K562 (cell line): ENCODE results near the gene GPR26. TPM values are rescaled to one million over a fixed set of nuclear protein-coding genes. Genes with fewer than 3 reads are reported as not detected.

Experiments used
- ATAC-seq: fragments of 200-7000 bp; cut with Tn5 transposase; 3 replicates; pipeline ENCODE4 v1.9.1; 2020; ENCODE audit warnings: moderate library complexity
- BruUV-seq: library from RNA; stranded (reverse); fragments of 400-500 nt; replicated peaks from 2 replicates; lab custom pipeline; 2021; lab: Mats Ljungman, UMichigan
- CTCF ChIA-PET: fragments of 300-600 bp; formaldehyde crosslinking; extraction: SDS; loops from one replicate; lab custom pipeline; 2021; ENCODE audit warnings: low intra/inter-chr PET ratio; lab: Yijun Ruan, JAX
- POLR2A ChIA-PET: fragments of 300-600, 350-650 bp; sonication (Branson Sonifier 250); formaldehyde crosslinking; extraction: SDS; loops from one replicate; lab custom pipeline; 2021; ENCODE audit warnings: antibody characterized with exemption, inconsistent platforms; lab: Yijun Ruan, JAX
- DNase-seq, 4 experiments: peaks; one replicate each; pipeline versions ENCODE4 v3.0.0 to v3.0.0-alpha.2; 2011 to 2018; ENCODE audit warnings: low spot score in 3 of 4, mixed read lengths in 3 of 4; ENCODE audit errors: extremely low read depth in 1 of 4
- FAIRE-seq: peaks from 2 replicates; lab custom pipeline; 2011; peaks lifted over from hg19 to GRCh38; lab: Jason Lieb, UNC
- H2AFZ ChIP-seq: 2 replicates; pipeline ENCODE4 v1.6.0; 2011; ENCODE audit warnings: low read depth, low read length, control low read depth, inconsistent platforms
- H3K27ac ChIP-seq: fragments of 200-600 bp; 3 replicates; pipeline ENCODE4 v1.8.0; 2011; ENCODE audit warnings: low read depth, mild to moderate bottlenecking, control low read depth, inconsistent platforms, low read length, moderate library complexity, mixed read lengths; ENCODE audit errors: extremely low read depth
- H3K27me3 ChIP-seq, 2 experiments: fragments of 300-600 bp in 1 of 2; 2 replicates in 1 of 2; 3 replicates in 1 of 2; pipeline versions ENCODE4 v1.6.0 to v1.8.0; 2011; ENCODE audit warnings: inconsistent platforms in 2 of 2, low read length in 2 of 2, mild to moderate bottlenecking in 1 of 2, mixed read lengths in 1 of 2, moderate library complexity in 1 of 2; ENCODE audit not compliant: control insufficient read depth in 2 of 2, insufficient read depth in 2 of 2
- H3K36me3 ChIP-seq: fragments of 300-600 bp; 3 replicates; pipeline ENCODE4 v1.8.0; 2011; ENCODE audit warnings: mild to moderate bottlenecking, low read length, inconsistent platforms; ENCODE audit not compliant: control insufficient read depth, insufficient read depth
- H3K4me1 ChIP-seq, 2 experiments: fragments of 200-600 bp in 1 of 2; replicated peaks in 1 of 2; 2 replicates in 1 of 2; 3 replicates in 1 of 2; pipeline versions ENCODE4 v1.5.1 to v1.8.0; 2011; ENCODE audit warnings: inconsistent platforms in 2 of 2, low read length in 2 of 2, mild to moderate bottlenecking in 1 of 2, mixed read lengths in 1 of 2, moderate library complexity in 1 of 2; ENCODE audit not compliant: control insufficient read depth in 2 of 2, insufficient read depth in 2 of 2
- H3K4me2 ChIP-seq: 2 replicates; pipeline ENCODE4 v1.6.1; 2011; ENCODE audit warnings: low read length, control low read depth, inconsistent platforms, mixed read lengths; ENCODE audit not compliant: insufficient read depth
- H3K4me3 ChIP-seq: fragments of 200-600 bp; sonication (generic), shearing (Covaris generic); 2 replicates; pipeline ENCODE4 v1.5.1; 2016; ENCODE audit warnings: control low read depth, inconsistent platforms
- H3K79me2 ChIP-seq: fragments of 200-600 bp; 3 replicates; pipeline ENCODE4 v1.8.0; 2011; ENCODE audit warnings: low read length, inconsistent platforms; ENCODE audit not compliant: control insufficient read depth, insufficient read depth
- H3K9ac ChIP-seq, 2 experiments: 2 replicates each; pipeline versions ENCODE4 v1.6.0 to v1.6.1; 2011; ENCODE audit warnings: low read depth in 2 of 2, low read length in 2 of 2, control low read depth in 1 of 2, inconsistent platforms in 1 of 2, mild to moderate bottlenecking in 1 of 2, mixed read lengths in 1 of 2; ENCODE audit not compliant: insufficient read depth in 1 of 2
- H3K9me1 ChIP-seq: one replicate; pipeline ENCODE4 v1.6.0; 2011; ENCODE audit warnings: inconsistent platforms, mild to moderate bottlenecking, low read length, moderate library complexity; ENCODE audit not compliant: control insufficient read depth, insufficient read depth
- H3K9me3 ChIP-seq: replicated peaks from 2 replicates; pipeline ENCODE4 v1.5.1; 2011; ENCODE audit warnings: low read depth, low read length, inconsistent platforms; ENCODE audit not compliant: control insufficient read depth, insufficient read depth
- H4K20me1 ChIP-seq: replicated peaks from 2 replicates; pipeline ENCODE4 v1.6.1; 2011; ENCODE audit warnings: low read length, inconsistent platforms, mixed read lengths; ENCODE audit not compliant: control insufficient read depth, insufficient read depth
- CREB1 ChIP-seq, 2 experiments: sonication (generic) in 1 of 2; formaldehyde crosslinking in 1 of 2; IDR thresholded peaks; 2 replicates each; pipeline versions ENCODE4 v1.6.1 to v1.8.0; 2012 to 2022; ENCODE audit warnings: inconsistent platforms in 1 of 2, mild to moderate bottlenecking in 1 of 2, missing genetic modification reagents in 1 of 2, moderate library complexity in 1 of 2
- CREBBP ChIP-seq: IDR thresholded peaks from one replicate; pipeline ENCODE4 v1.6.1; 2012; ENCODE audit warnings: low read depth, mild to moderate bottlenecking, control low read depth, inconsistent platforms, low read length
- ETS1 ChIP-seq: conservative IDR thresholded peaks from 2 replicates; pipeline ENCODE4 v1.6.1; 2011; ENCODE audit warnings: low read depth, mild to moderate bottlenecking, low read length; ENCODE audit not compliant: control insufficient read depth
- FOSL1 ChIP-seq: fragments of 200-800 bp; sonication (Bioruptor generic); conservative IDR thresholded peaks from 2 replicates; pipeline ENCODE4 v1.6.1; 2016; ENCODE audit warnings: missing genetic modification characterization, missing compliant biosample characterization
- HDAC1 ChIP-seq, 2 experiments: fragments of 450-650 bp; IDR thresholded peaks; 2 replicates each; pipeline ENCODE4 v1.6.1; 2016 to 2017; ENCODE audit warnings: inconsistent platforms in 1 of 2, mild to moderate bottlenecking in 1 of 2, moderate library complexity in 1 of 2
- PHF21A ChIP-seq: fragments of 450-650 bp; IDR thresholded peaks from 2 replicates; pipeline ENCODE4 v1.6.1; 2017; ENCODE audit warnings: low read depth, borderline replicate concordance
- ZMIZ1 ChIP-seq, 2 experiments: fragments of 150-350 bp in 1 of 2; IDR thresholded peaks; 2 replicates each; pipeline ENCODE4 v1.6.1; 2012 to 2016; ENCODE audit warnings: low read depth in 2 of 2, low read length in 2 of 2, mild to moderate bottlenecking in 1 of 2, moderate library complexity in 1 of 2
- ZNF263 ChIP-seq: sonication (generic); formaldehyde crosslinking; IDR thresholded peaks from 2 replicates; pipeline ENCODE4 v1.8.0; 2022; ENCODE audit warnings: mild to moderate bottlenecking, missing genetic modification reagents, borderline replicate concordance
- WGBS: fragments of 100-300 bp; shearing (Covaris generic); methylation state at CpG from one replicate; pipeline ENCODE4 v1.1.6; 2016; ENCODE audit warnings: low coverage, mixed read lengths; ENCODE audit not compliant: insufficient coverage; ENCODE audit errors: missing lambda C conversion rate; 5-methylcytosine and 5-hydroxymethylcytosine counted together
- in situ Hi-C: fragments of 300-500 bp; cut with MboI; formaldehyde crosslinking; loops from 4 replicates; pipeline ENCODE4 v1.15.0; 2018; ENCODE audit warnings: inconsistent platforms, mixed read lengths
- intact Hi-C: fragments of 100-400 bp; cut with micrococcal nuclease; formaldehyde crosslinking; loops from 2 replicates; pipeline ENCODE4 v1.14.2; 2022
- polyA plus RNA-seq, 8 experiments: library from polyadenylated mRNA; depleted of rRNA in 4 of 8; stranded (reverse) in 5 of 8; unstranded in 3 of 8; fragments of >200 nt; fragmentation: Nextera tagmentation in 2 of 8; fragmentation: Illumina TruSeq in 1 of 8; extraction: Ambion mirVana in 2 of 8; extraction: Trizol in 1 of 8; gene quantifications; 2 replicates each; pipeline versions ENCODE4 v1.2.1 to v1.2.3, GENCODE V29; 2011 to 2014; ENCODE audit warnings: inconsistent platforms in 1 of 8, missing spikeins in 1 of 8
- total RNA-seq, 7 experiments: library from RNA; depleted of rRNA in 6 of 7; stranded (reverse); fragments of >200 nt in 6 of 7; fragmentation: Illumina TruSeq in 2 of 7; extraction: Trizol in 2 of 7; gene quantifications; 2 replicates each; pipeline versions ENCODE4 v1.2.1 to v1.2.3, GENCODE V29; 2011 to 2021; ENCODE audit warnings: low replicate concordance in 1 of 7

Gene GPR26
- total and polyA plus RNA-seq, 9 of the 15 experiments (the other 6 are each of a cell fraction or from before 2014, with no cell fraction given), result not detected

GRCh38 chr10:123703195-123703790 lies 37.1 kb downstream of the GPR26 start:
- Histone ChIP-seq H3K27ac (no peak overlapping the region), H3K4me2 (no peak overlapping the region), H3K9me1 (no peaks in the 10 kb centered on the region), H3K4me1 (no peaks in the 10 kb centered on the region; a peak in 1 of 5 replicates), H2AFZ (no peak overlapping the region), H3K79me2 (no peaks in the 10 kb centered on the region), H3K9ac (no peak overlapping the region), H3K36me3 (no peaks in the 10 kb centered on the region), H3K27me3 (no peaks in the 10 kb centered on the region), H4K20me1 (no peaks in the 10 kb centered on the region), H3K4me3 (no peak overlapping the region), H3K9me3 (no peaks in the 10 kb centered on the region)
- DNase-seq (no peak), ATAC-seq (no peak), FAIRE-seq (no peak)
- no TSS peak for BruUV-seq
- ChIA-PET CTCF (no interaction called here), POLR2A (no interaction called here)
- in situ Hi-C loops (no loop called here), intact Hi-C loops (no loop called here)
- no peak for TF ChIP-seq PHF21A
- no peak for TF ChIP-seq FOSL1
- no peak for TF ChIP-seq HDAC1 (IDR thresholded peaks at IDR 0.05)
- no peak for TF ChIP-seq ZMIZ1 (IDR thresholded peaks at IDR 0.05; ENCODE audit: low read depth in 2 of 2, low read length in 2 of 2)
- TF ChIP-seq CREB1 (IDR thresholded peaks at IDR 0.05), result no peak
- no peak for TF ChIP-seq CREB1 (CRISPR knock-in tag; IDR thresholded peaks at IDR 0.05)
- no peak for TF ChIP-seq ZNF263
- no peak for TF ChIP-seq CREBBP
- no peak for TF ChIP-seq ETS1
- 0% methylated on average over 4 of the region's 6 CpGs for WGBS
